Mucosa of gallbladder (tissue), 1 donor: ENCODE data around the gene ETV6. TPM values are rescaled to one million over a fixed set of nuclear protein-coding genes. Genes with fewer than 3 reads are reported as not detected.
"Not testable (repeated sequence)": the region's sequence is repeated elsewhere in the genome, so short reads cannot be mapped to it uniquely, and the experiment has no call there.

Source experiments
- DNase-seq: peaks from one replicate; pipeline ENCODE4 v3.0.0-alpha.2; 2020; ENCODE audit warnings: low spot score
- total RNA-seq: library from RNA; stranded (reverse); gene quantifications from one replicate; pipeline ENCODE4 v1.2.1, GENCODE V29; 2021
- donor health status: DM: no; HTN: no; CAD: no.

The ETV6 gene
- 54.5 TPM for total RNA-seq

DNA sequence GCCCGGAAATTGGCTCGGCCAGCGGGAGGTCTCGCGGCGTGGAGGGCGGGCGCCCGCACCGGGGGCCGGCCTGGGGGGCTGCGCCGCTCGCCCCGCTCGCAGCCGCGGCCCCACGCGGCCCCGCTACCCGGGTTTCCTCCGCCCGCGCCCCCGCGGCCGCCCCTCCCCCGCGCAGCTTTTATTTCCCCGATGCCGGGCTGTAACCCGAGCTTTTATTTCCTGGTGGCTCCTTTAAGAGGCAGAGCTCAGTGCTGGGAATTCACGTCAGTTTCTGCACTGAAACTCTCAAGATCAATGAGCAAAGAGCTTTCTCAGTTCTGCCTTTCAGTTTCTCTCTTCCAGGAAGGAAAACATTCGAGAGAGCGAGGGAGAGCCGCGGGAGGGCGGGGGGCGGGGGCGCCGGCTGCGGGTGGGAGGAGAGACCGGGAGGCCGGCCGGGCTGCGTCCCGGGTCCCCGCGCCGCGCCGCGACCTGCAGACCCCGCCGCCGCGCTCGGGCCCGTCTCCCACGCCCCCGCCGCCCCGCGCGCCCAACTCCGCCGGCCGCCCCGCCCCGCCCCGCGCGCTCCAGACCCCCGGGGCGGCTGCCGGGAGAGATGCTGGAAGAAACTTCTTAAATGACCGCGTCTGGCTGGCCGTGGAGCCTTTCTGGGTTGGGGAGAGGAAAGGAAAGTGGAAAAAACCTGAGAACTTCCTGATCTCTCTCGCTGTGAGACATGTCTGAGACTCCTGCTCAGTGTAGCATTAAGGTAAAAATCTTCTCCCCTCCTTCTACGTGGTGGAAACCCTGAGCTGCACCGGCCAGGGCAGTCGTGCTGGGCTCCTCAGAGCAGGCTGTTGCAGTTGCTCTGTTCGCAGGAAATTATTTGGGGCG, at the start of gene ETV6:
Gene ETV6, plus strand, starts transcription at position 262 of the 873 bp plus-strand sequence. Its CDS starts 454 bp downstream, at position 716.
- DNase-seq, result peak; percentile 76

- DNase-seq, result no peak
These were observed 49.3 kb upstream of the ETV6 start for GRCh38 chr12:11600199-11600598.

DNA sequence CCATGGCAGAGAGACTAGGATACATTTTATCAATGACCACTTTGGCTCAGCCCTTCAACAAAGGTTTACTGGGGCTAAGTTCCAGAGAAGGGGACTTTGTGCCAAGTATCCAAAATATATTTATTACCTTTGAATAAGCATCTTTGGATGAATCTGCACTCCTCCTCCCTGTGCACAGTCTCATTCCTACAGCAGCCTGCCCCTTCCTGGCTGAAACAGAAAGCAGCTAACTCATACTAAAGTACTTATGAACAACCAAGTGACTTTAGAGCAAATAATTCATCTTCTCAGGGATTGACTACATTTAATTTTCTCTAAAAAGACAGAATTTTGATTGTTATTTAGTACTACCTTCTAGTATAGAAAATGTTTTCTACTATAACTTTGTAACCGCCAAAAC, 47.8 kb upstream of the ETV6 start:
- no peak for DNase-seq

- DNase-seq, result peak; percentile 65
These were observed 42.0 kb upstream of the ETV6 start for GRCh38 chr12:11607313-11608081.

DNA sequence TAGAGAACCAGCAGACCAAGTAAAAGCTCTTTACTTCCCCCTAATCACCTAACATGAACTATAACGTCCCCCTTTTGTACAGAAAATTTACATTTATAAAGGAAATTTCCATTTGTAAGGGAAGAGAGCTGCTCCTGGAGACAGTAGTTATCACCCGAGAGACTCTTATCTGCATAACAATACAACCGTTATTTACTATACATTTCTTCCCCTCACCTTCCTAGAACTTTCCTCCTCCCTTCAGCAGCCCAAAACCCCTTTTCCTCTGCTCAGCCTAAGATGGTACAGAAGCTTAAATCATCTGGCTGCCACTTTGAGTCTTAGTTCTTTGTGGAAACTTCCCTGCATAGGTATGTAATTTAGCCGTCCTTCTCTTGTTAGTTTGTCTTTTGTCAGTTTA, 40.4 kb upstream of the ETV6 start:
- no peak for DNase-seq

DNA sequence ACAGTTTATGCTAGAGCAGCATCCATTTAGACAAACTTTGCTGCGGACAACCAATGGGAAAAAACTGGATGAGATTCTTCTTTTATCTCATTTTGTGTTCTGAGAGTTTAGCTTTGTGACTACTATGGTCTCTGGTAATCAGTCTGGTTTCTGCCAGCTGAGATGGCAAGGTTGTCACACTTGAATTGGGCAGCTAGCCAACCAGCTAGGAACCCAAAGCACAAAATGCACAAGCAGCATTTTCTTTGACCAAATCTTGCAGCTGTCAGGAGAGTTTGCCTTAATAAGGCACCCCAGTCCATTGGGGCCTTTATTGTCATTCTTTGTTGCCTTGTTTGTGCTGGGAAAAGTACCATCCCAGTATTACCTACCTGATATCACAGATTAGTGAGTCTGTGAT, 34.0 kb upstream of the ETV6 start:
- DNase-seq, result no peak

- DNase-seq, result no peak
These were observed 31.4 kb upstream of the ETV6 start for GRCh38 chr12:11618046-11618445.

DNA sequence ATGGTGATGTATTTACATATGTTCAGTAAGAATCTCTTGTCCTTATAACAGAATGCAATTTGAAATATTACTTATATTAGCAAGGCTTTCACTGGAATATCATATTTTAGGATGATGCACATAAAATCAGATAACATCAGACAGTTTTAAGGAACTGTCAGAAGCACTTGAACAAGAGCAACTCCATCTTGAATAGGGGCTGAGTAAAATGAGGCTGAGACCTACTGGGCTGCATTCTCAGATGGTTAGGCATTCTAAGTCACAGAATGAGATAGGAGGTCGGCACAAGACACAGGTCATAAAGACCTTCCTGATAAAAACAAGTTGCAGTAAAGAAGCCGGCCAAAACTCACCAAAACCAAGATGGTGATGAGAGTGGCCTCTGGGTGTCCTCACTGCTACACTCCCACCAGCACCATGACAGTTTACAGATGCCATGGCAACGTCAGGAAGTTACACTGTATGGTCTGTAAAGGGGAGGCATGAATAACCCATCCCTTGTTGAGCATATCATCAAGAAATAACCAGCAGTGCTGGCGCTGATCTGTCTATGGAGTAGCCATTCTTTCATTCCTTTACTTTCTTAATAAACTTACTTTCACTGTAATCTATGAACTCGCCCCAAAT, 27.6 kb upstream of the ETV6 start:
- DNase-seq, result no peak

- DNase-seq, result no peak
These were observed 26.6 kb upstream of the ETV6 start for GRCh38 chr12:11622876-11623281.

DNA sequence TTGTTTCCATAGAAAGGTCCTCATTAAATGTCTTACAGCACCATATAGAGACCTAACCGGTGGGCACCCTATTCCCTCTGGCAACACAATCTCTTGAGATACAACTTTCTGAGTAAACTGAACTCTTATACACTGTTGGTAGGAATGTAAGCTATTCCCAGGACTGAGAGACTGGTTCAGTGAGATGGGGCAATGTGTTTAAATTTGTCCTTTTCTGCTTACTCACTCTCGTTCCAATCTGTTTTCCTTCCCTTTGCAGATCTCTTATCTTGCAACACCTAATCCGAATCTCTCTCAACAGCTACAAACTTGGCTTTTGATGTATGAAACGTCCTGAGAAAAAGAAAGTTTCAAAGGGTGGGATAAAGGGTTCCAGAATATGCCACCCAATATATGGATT, 26.1 kb upstream of the ETV6 start:
- DNase-seq, result no peak

DNA sequence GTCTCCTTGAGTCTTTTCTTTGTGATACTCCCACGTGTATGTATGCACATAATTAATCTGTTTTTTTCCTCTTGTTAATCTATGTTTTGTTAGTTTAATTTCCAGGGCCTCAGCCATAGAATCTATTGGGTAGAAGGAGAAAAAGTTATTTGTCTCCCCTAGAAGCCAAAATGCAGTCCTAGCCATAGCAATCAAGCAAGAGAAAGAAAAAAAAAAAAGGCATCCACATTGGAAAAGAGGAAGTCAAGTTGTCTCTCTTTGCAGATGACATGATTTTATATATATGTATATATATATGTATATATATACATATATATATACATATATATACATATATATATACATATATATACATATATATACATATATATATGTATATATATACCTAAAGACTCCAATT, 25.4 kb upstream of the ETV6 start:
- DNase-seq, result no peak

- not testable (repeated sequence) for DNase-seq
These were observed 21.8 kb upstream of the ETV6 start for GRCh38 chr12:11627709-11628108.

DNA sequence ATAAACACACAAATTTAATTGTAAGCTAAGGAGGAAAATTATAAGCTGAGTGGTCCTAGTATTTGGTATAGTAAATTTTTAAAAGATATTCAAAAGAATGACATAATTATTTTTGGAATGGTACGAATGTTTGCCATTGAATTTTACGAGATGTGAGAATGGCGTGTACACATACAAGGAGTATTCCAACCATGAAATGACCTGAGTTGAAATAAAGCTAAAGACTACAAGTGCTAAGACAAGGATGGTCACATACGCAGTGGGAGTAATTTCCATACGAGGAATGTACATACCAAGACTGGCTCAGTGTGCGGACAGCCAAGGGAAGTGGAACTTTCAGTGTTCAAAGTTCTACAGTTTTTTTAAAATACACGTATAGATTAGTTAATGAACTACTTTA, 21.1 kb upstream of the ETV6 start:
- DNase-seq, result no peak

DNA sequence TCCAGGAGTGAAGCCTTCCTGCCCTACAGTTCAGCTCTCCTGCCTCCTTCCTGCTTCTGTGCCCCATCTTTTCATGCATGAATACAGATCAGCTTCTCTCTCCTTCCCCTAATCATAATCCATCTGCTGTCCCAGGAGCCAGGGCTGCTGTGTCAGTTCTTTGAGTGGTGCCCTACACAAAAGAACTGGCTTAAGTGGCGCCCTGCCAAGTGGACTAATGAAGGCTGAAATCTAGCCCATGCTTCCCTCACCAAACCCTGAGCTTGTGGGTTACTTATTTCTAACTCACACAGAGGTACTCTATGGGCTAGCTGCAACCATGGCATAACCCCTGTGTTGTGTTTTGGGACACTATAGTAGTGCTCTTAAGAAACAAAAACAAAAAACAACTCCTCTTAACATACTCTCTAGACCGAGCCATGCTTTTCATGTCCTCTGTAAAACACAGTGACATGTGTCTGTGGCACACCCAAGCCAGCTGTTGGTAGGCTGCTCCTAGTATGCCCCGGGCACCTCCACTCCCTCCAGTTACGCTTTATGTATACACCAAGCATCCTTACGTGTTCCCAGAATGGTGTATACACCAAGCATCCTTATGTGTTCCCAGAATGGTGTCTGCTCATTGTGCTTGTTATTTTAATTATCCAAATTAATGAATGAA, 19.3 kb upstream of the ETV6 start:
- DNase-seq, result no peak

- no peak for DNase-seq
These were observed 18.2 kb upstream of the ETV6 start for GRCh38 chr12:11631288-11631687.

GRCh38 chr12:11631881-11632280, 17.6 kb upstream of the ETV6 start:
- not testable (repeated sequence) for DNase-seq

DNA sequence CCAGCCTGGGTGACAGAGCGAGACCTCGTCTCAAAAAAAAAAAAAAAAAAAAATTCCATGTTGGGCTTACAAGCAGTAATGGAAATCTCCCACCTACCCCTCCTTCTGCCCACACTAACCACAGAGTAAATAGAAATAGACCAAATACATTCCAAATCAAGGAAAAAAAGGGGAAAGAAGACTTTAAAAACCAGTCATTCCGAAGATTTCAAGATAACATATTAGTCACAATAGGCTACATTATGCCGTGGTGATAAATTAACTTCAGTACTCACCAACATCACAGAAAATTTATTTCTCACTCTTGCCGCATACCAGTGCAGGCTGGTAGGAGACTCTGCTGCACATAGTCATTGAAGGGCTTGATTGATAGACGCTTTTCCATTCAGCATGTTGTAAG, 15.5 kb upstream of the ETV6 start:
- no peak for DNase-seq

DNA sequence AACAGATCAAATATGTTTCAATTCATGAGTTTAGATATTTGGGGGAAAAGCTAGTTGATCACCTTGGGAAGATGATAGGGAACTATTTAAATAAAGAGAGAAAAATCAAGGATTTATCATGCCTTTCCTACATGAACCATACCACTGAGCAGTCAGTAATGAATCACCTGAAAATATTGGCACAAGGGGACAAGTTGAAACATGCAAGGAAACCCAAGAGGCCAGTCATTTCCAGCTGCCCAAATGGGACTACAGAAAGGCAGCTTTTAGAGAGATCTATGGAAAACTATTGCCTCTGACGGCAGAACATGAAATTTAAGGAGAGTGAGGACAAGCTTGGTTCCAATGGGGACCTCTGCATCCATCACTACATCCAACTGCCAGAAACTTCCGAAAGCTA, 14.1 kb upstream of the ETV6 start:
- DNase-seq, result no peak

- no peak for DNase-seq
These were observed 11.1 kb upstream of the ETV6 start for GRCh38 chr12:11638315-11638916.

DNA sequence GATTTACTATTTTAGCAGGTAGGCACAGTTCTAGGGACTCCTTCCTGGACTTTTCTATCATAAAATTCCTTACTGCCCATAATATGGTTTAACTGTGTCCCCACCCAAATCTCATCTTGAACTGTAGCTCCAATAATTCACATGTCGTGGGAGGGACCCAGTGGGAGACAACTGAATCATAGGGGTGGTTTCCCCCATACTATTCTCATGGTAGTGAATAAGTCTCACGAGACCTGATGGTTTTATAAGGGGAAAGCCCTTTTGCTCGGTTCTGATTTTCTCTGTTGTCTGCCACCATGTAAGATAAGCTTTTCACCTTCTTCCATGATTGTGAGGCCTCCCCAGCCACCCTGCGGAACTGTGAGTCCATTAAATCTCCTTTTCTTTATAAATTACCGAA, 10.0 kb upstream of the ETV6 start:
- no peak for DNase-seq

DNA sequence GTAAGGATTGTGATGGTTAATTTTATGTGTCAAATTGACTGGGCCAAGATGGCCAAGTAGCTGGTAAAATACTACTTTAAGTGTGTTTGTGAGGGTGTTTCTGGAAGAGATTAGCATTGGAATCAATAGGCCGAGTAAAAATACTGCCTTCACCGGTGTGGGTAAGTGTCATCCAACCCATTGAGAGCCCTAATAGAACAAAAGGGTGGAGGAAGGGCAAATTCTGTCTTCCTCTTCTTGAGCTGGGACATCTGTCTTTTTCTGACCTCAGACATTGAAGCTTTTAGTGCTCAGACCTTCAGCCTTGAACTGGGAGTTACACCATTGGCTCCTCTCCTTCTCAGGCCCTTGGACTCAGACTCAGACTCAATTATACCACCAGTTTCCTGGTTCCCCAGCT, 8.0 kb upstream of the ETV6 start:
- no peak for DNase-seq

DNA sequence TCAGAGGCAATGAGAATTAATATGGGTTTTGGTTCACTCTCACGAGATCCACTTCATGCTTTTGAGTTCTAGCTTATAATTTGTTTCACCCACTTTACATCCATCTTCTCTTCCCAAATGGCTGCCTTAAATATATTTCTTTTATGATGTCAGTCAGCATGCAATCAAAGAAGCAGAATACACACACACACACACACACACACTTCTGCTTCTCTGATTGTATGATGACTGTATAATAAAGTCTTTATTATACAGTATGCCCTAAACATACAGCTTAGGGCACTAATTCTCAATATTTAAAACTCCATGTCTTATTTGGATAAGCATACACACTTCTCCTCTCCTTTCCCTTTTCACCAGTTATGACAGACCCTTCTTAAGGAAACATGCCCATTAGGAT, 6.7 kb upstream of the ETV6 start:
- DNase-seq, result no peak
